GM10266 (cell line): ENCODE data around the gene SMPD1.
A peak's percentile ranks its signal among the peaks of the same experiment; 100 is the strongest.

ENCODE experiments used
- DNase-seq: peaks from one replicate; pipeline ENCODE4 v3.0.0; 2012; ENCODE audit errors: extremely low spot score
- TF ChIP-seq, protein P1 (sequence below): IDR thresholded peaks from 2 replicates; pipeline ENCODE4 v1.5.1; 2012; ENCODE audit warnings: mild to moderate bottlenecking, low read depth; ENCODE audit not compliant: control insufficient read depth, insufficient read depth; ENCODE audit errors: missing control alignments

The SMPD1 gene

DNA sequence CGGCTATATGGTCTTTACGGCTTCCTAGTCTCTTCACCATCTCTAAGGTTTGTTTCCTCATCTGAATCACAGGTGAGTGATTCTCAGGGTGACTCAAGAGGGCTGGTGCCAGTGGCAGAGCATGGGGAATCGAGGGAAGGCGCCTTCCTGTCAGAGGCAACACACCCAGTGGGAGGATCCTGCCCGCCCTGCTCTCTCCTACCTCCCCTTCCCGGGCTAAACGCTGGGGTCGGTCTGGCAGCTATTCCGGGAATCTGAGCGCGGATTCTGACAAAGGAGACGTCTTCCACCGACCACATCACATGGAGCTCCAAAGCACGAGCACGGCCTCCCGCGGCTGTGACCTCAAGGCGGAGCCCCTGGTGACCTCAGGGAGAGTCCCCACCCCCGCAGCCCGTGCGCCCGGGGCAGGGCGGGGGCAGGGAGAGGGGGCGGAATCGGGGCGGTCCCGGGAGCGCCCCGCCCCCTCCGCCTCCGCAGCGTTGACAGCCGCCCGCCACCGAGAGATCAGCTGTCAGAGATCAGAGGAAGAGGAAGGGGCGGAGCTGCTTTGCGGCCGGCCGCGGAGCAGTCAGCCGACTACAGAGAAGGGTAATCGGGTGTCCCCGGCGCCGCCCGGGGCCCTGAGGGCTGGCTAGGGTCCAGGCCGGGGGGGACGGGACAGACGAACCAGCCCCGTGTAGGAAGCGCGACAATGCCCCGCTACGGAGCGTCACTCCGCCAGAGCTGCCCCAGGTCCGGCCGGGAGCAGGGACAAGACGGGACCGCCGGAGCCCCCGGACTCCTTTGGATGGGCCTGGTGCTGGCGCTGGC is at the start of gene SMPD1:
TSS of gene SMPD1 (plus strand) at position 570 of the 813 bp plus-strand sequence. CDS start at position 695, 125 bp downstream.
- TF ChIP-seq, protein P1, sequence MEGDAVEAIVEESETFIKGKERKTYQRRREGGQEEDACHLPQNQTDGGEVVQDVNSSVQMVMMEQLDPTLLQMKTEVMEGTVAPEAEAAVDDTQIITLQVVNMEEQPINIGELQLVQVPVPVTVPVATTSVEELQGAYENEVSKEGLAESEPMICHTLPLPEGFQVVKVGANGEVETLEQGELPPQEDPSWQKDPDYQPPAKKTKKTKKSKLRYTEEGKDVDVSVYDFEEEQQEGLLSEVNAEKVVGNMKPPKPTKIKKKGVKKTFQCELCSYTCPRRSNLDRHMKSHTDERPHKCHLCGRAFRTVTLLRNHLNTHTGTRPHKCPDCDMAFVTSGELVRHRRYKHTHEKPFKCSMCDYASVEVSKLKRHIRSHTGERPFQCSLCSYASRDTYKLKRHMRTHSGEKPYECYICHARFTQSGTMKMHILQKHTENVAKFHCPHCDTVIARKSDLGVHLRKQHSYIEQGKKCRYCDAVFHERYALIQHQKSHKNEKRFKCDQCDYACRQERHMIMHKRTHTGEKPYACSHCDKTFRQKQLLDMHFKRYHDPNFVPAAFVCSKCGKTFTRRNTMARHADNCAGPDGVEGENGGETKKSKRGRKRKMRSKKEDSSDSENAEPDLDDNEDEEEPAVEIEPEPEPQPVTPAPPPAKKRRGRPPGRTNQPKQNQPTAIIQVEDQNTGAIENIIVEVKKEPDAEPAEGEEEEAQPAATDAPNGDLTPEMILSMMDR = no peak
- DNase-seq = peak; percentile 95

DNA sequence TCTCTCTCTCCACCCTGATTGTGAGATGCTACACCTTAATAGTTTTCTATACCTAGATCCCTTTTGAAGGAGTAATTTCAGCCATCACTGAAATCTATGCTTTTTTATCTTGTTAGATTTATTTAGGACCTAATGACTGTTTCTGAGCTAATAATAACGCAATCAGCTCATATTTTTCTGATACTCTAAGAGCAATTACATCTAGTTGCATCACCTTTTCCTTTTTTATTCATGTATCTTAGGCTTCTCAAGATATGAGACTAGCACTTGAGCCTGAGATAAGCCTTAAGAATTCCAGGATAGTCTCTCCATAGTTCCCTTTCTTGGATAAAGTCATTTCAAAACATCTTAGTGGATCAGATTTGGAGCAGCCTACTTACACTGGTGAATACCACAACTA is 44.9 kb upstream of the SMPD1 start:
- TF ChIP-seq, protein P1 = no peak

DNA sequence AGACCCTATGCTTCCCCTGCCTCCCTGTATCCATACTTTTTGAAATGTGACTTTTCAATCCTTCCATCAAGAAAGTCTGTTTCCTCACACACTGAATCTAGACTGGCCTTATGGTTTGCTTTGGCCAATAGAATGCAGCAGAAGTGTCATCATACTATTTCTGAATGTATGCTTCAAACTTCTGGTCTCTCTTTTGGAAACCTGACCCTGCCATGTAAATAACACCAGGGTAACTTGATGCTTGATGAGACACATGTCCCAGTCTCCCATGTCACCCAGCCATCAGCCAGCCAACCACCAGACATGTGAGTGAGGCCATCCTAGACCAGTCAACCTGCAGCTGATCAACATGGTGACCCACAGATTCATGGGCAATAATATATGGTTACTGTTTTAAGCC is 40.2 kb upstream of the SMPD1 start:
- TF ChIP-seq, protein P1 = no peak
- no peak for DNase-seq

More for the DNA sequence above, 44.9 kb upstream of the SMPD1 start:
- DNase-seq = no peak

DNA sequence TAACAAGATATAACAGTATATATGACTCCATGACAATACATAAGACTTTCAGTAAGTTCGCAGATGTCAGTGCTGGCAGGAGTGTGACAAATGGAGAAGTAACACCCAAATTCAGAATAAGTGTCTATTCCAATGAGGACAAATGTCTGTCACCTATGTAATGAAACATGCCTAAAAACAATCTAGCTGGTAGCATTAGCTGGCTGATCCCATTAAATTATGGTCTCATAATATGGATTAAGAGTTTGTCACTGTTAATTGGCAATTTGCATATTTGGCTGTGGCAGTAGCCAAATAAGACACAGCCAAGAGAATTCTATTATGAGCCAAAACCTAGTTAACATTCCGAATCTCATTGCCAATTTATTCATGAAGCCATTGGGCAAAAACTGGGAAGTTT is 39.8 kb upstream of the SMPD1 start:
- TF ChIP-seq, protein P1 = no peak
- no peak for DNase-seq

DNA sequence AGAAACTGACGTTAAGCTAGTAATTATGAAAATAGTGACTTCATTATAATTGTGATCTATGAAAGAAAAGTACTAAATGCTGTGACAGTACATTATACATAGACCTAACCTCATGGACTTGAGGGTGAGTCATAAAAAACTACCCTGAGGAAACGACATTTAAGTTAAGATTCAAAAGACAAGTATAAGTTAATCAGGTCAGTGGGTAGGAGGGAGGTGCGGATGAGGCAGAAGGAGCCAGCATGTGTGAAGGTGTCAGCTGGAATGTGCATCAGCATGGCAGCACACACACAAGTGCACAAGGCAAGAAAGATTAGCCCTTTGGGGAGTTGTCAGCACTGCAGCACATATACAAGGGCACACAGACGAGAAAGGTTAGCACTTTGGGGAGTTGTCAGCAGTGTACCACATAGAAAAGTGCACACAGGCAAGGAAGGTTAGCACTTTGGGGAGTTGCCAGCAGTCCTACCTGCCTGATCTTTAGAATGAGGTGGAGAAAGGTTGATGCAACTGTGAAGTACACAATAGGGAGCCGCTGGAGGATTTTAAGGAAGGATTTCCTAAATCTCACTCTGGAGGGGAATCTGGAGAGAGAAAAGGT is 38.4 kb upstream of the SMPD1 start:
- TF ChIP-seq, protein P1 = no peak
- DNase-seq = no peak

DNA sequence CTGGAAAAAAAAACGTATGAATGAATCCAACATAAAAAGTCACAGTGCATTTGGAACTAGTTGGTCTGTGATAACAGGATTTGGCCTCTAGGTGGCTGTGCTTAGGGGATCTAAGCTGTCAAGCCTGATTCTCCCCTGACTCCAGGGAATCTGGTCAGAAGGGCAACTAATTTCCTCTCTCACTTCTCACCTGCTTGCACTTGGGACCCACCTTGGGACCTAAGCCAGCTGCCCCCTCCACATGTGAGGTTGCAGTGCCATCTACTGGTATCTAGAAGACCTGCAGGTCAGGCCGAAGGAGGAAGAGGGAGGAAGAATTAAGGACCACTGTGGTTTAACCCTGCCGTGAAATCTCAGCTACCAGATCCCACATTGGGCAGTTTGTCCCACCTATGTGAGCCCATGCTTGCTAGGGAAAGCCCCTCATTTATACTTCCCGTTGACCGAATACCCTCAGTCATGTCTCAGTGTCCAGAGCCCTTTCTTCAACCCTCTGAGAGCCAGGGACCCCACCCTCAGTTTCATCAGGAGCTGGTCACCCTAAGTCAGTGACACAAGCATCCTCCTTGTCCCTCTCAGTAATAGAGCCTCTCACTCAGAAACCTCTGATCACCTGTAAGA is 36.8 kb upstream of the SMPD1 start:
- TF ChIP-seq, protein P1 = peak; percentile 97
- DNase-seq = peak; percentile 58
